ENCODE results near the gene AK9. TPM values are rescaled to one million over a fixed set of nuclear protein-coding genes. Genes with fewer than 3 reads are reported as not detected.

Gene AK9
- total and polyA plus RNA-seq, 10 of the 15 experiments (the other 5 are each of a cell fraction or from before 2014, with no cell fraction given), result 2.1 to 7.4 (median 4.2) TPM

GRCh38 chr6:109738255-109738654 is 47.3 kb upstream of the AK9 start:
- BruUV-seq (replicated peaks), result no TSS peak
- in situ Hi-C loops (cut with MboI) (no loop called here), intact Hi-C loops (cut with micrococcal nuclease; ENCODE audit: unreplicated experiment) (no loop called here)
- Histone ChIP-seq H3K36me3 (ENCODE audit: control insufficient read depth in 2 of 2, insufficient read depth in 2 of 2, low read length in 1 of 2) (peaks cover 0 to 4% of the 10 kb centered on the region in 2 experiments; a peak in 1 of 4 replicates), H4K20me1 (ENCODE audit: control insufficient read depth, insufficient read depth) (no peaks in the 10 kb centered on the region), H3K27me3 (replicated peaks in 1 of 2; ENCODE audit: control insufficient read depth in 2 of 2, insufficient read depth in 2 of 2, low read length in 1 of 2) (no peaks in the 10 kb centered on the region), H3K9me3 (replicated peaks; ENCODE audit: control insufficient read depth, insufficient read depth, low read length) (no peaks in the 10 kb centered on the region), H3K27ac (ENCODE audit: control insufficient read depth, insufficient read depth) (no peak overlapping the region), H3K4me3 (no peak overlapping the region), H3K79me2 (ENCODE audit: control insufficient read depth, insufficient read depth, low read length) (no peaks in the 10 kb centered on the region), H3K4me2 (ENCODE audit: control insufficient read depth, insufficient read depth) (no peak overlapping the region), H2AFZ (ENCODE audit: control insufficient read depth, low read depth, low read length) (no peak overlapping the region), H3K9ac (ENCODE audit: control insufficient read depth, insufficient read depth, low read length) (no peak overlapping the region), H3K4me1 (ENCODE audit: control insufficient read depth, insufficient read depth, low read length) (no peaks in the 10 kb centered on the region)
- DNase-seq (ENCODE audit: low read depth, low spot score) (no peak), FAIRE-seq (no peak), ATAC-seq (no peak)
- CTCF ChIA-PET, result no interaction called here
- POLR2A ChIA-PET, result no interaction called here
- RAD21 ChIA-PET (ENCODE audit: unreplicated experiment), result no interaction called here
- 100% methylated on average over 1 of the region's 1 CpG for WGBS (ENCODE audit: insufficient coverage, insufficient replicate concordance, low lambda C conversion rate, missing lambda C conversion rate)
- SMC1A ChIA-PET (ENCODE audit: uncharacterized antibody, unreplicated experiment), result no interaction called here
- TF ChIP-seq YBX1 (IDR thresholded peaks at IDR 0.05) (no peak), MEF2A (IDR thresholded peaks at IDR 0.05; ENCODE audit: insufficient read depth, low read depth, low read length) (no peak), TCF12 (IDR thresholded peaks at IDR 0.05; ENCODE audit: low read depth, low read length) (no peak), TCF7 (IDR thresholded peaks at IDR 0.05; ENCODE audit: borderline replicate concordance) (no peak), CBX3 (IDR thresholded peaks at IDR 0.05; ENCODE audit: borderline replicate concordance, low read depth) (no peak), ZBTB40 (IDR thresholded peaks at IDR 0.05; ENCODE audit: borderline replicate concordance) (no peak), NR2F1 (conservative IDR thresholded peaks at IDR 0.05) (no peak), ATF7 (IDR thresholded peaks at IDR 0.05; ENCODE audit: low read depth) (no peak), ZNF207 (IDR thresholded peaks at IDR 0.05; ENCODE audit: borderline replicate concordance) (no peak), POLR2AphosphoS2 (IDR thresholded peaks at IDR 0.05; ENCODE audit: low read depth, low read length) (no peak), ETV6 (conservative IDR thresholded peaks at IDR 0.05 in 1 of 2, IDR thresholded peaks at IDR 0.05 in 1 of 2; ENCODE audit: borderline replicate concordance in 1 of 2, low read depth in 1 of 2) (no peak), SRF (IDR thresholded peaks at IDR 0.05; ENCODE audit: low read depth in 2 of 2, low read length in 2 of 2) (no peak), ZBTB11 (CRISPR knock-in tag; IDR thresholded peaks at IDR 0.05) (no peak), ZNF24 (IDR thresholded peaks at IDR 0.05) (no peak), RELB (IDR thresholded peaks at IDR 0.05; ENCODE audit: low read depth) (no peak)

Data from GM12878 (cell line).